Parathyroid adenoma (tissue), 2 donors: ENCODE data around the gene CACNA1D.
A peak's percentile ranks its signal among the peaks of the same experiment; 100 is the strongest.

Source experiments
- H2AFZ ChIP-seq: fragments of 300-600 bp; sonication (generic); one replicate; pipeline ENCODE4 v1.7.0; 2017; ENCODE audit warnings: antibody characterized with exemption, mild to moderate bottlenecking
- H3K27ac ChIP-seq: fragments of 300-600 bp; sonication (generic); one replicate; pipeline ENCODE4 v1.7.0; 2017
- H3K27me3 ChIP-seq: fragments of 300-600 bp; sonication (generic); one replicate; pipeline ENCODE4 v1.7.0; 2017; ENCODE audit warnings: low read length; ENCODE audit not compliant: control insufficient read depth, insufficient read depth
- H3K36me3 ChIP-seq: fragments of 300-600 bp; sonication (generic); one replicate; pipeline ENCODE4 v1.7.0; 2017; ENCODE audit warnings: low read length; ENCODE audit not compliant: control insufficient read depth, insufficient read depth
- H3K4me1 ChIP-seq: fragments of 300-600 bp; sonication (generic); one replicate; pipeline ENCODE4 v1.7.0; 2017; ENCODE audit warnings: control low read depth
- H3K4me2 ChIP-seq: fragments of 300-600 bp; sonication (generic); one replicate; pipeline ENCODE4 v1.7.0; 2017; ENCODE audit warnings: low read length
- H3K4me3 ChIP-seq: fragments of 300-600 bp; sonication (generic); one replicate; pipeline ENCODE4 v1.7.0; 2017; ENCODE audit warnings: low read depth, low read length
- H3K79me2 ChIP-seq: fragments of 300-600 bp; sonication (generic); one replicate; pipeline ENCODE4 v1.7.0; 2017; ENCODE audit warnings: control low read depth
- H3K9ac ChIP-seq: fragments of 300-600 bp; sonication (generic); one replicate; pipeline ENCODE4 v1.7.0; 2017; ENCODE audit warnings: mild to moderate bottlenecking
- H3K9me3 ChIP-seq: fragments of 300-600 bp; sonication (generic); one replicate; pipeline ENCODE4 v1.7.0; 2017; ENCODE audit warnings: low read length; ENCODE audit not compliant: control insufficient read depth
- TF ChIP-seq, protein P1 (sequence below): fragments of 300-600 bp; sonication (generic); IDR thresholded peaks from one replicate; pipeline ENCODE4 v1.7.0; 2017; ENCODE audit warnings: antibody characterized with exemption, mild to moderate bottlenecking
- donor health status: primary hyperparathyroidism.

Gene CACNA1D

GRCh38 chr3:53709256-53709655 lies 214.8 kb downstream of the CACNA1D start:
- Histone ChIP-seq H3K27ac (no peak overlapping the region), H3K4me3 (no peak overlapping the region), H3K4me2 (no peak overlapping the region), H3K36me3 (no peaks in the 10 kb centered on the region), H3K79me2 (no peaks in the 10 kb centered on the region), H3K4me1 (peaks cover 6% of the 10 kb centered on the region), H2AFZ (no peak overlapping the region), H3K9me3 (no peaks in the 10 kb centered on the region), H3K27me3 (no peaks in the 10 kb centered on the region), H3K9ac (no peak overlapping the region)
- TF ChIP-seq, protein P1, sequence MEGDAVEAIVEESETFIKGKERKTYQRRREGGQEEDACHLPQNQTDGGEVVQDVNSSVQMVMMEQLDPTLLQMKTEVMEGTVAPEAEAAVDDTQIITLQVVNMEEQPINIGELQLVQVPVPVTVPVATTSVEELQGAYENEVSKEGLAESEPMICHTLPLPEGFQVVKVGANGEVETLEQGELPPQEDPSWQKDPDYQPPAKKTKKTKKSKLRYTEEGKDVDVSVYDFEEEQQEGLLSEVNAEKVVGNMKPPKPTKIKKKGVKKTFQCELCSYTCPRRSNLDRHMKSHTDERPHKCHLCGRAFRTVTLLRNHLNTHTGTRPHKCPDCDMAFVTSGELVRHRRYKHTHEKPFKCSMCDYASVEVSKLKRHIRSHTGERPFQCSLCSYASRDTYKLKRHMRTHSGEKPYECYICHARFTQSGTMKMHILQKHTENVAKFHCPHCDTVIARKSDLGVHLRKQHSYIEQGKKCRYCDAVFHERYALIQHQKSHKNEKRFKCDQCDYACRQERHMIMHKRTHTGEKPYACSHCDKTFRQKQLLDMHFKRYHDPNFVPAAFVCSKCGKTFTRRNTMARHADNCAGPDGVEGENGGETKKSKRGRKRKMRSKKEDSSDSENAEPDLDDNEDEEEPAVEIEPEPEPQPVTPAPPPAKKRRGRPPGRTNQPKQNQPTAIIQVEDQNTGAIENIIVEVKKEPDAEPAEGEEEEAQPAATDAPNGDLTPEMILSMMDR = no peak

- no peaks in the 10 kb centered on the region for H3K9me3 ChIP-seq
- H3K9ac ChIP-seq = no peak overlapping the region
- no peak overlapping the region for H3K27ac ChIP-seq
- H2AFZ ChIP-seq = peak overlapping the region; percentile 13
- TF ChIP-seq, protein P1 = peak; percentile 86
- H3K4me1 ChIP-seq = peaks cover 6% of the 10 kb centered on the region
- H3K79me2 ChIP-seq = no peaks in the 10 kb centered on the region
- no peaks in the 10 kb centered on the region for H3K36me3 ChIP-seq
- no peaks in the 10 kb centered on the region for H3K27me3 ChIP-seq
- no peak overlapping the region for H3K4me2 ChIP-seq
- no peak overlapping the region for H3K4me3 ChIP-seq
Observed at GRCh38 chr3:53709860-53710674, 215.7 kb downstream of the CACNA1D start.

GRCh38 chr3:53711387-53711786 lies 217.0 kb downstream of the CACNA1D start:
- H3K9me3 ChIP-seq = no peaks in the 10 kb centered on the region
- H3K27ac ChIP-seq = no peak overlapping the region
- H3K79me2 ChIP-seq = no peaks in the 10 kb centered on the region

DNA sequence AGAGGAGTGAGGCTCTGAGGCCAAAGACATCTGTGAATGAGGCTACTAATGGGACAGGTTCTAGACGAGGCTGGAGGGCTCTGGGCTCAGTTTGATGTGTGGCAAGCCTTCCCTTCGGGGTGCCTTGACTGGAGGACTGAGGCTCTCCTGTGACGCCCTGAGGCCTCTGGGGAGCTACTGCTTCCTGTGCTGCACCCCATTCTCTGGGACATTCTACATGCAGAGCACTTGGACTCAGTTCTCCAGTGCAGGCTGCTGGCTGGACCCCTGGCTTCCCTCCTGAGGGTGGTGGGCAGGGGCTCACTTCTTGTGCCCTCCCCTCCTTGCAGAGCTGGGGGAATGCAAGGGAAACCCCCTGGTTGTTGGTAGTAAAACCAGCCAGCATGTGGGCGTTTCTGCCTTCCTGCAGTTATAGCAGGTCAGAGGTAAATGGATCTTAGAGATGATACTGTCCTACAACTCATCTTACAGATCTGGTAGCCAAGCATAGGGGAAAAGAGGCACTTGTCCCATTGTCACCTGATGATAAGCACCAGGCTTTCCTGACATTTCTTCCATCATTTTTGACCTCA lies 218.5 kb downstream of the CACNA1D start:
- Histone ChIP-seq H3K9me3 (no peaks in the 10 kb centered on the region), H3K79me2 (no peaks in the 10 kb centered on the region), H3K4me1 (peaks cover 6% of the 10 kb centered on the region), H3K27ac (no peak overlapping the region), H3K9ac (no peak overlapping the region), H3K4me3 (no peak overlapping the region), H3K4me2 (no peak overlapping the region), H2AFZ (no peak overlapping the region), H3K36me3 (no peaks in the 10 kb centered on the region), H3K27me3 (no peaks in the 10 kb centered on the region)
- TF ChIP-seq, protein P1 = no peak

More at GRCh38 chr3:53711387-53711786, 217.0 kb downstream of the CACNA1D start:
- no peak overlapping the region for H3K9ac ChIP-seq
- no peak overlapping the region for H3K4me3 ChIP-seq
- no peak overlapping the region for H3K4me2 ChIP-seq
- TF ChIP-seq, protein P1 = no peak
- H3K36me3 ChIP-seq = no peaks in the 10 kb centered on the region
- H3K4me1 ChIP-seq = peaks cover 6% of the 10 kb centered on the region
- no peaks in the 10 kb centered on the region for H3K27me3 ChIP-seq
- H2AFZ ChIP-seq = no peak overlapping the region
